ENCODE measurements around the gene COQ10B. TPM values are rescaled to one million over a fixed set of nuclear protein-coding genes. Genes with fewer than 3 reads are reported as not detected.

Gene COQ10B
- total RNA-seq, 2 experiments from 2014 or later, result 5.0 to 12.2 TPM

GRCh38 chr2:197515739-197516392 lies 62.5 kb downstream of the COQ10B start, which contains the start of gene MOB4:
TSS of gene MOB4 (plus strand) at chr2:197516066. CDS start at chr2:197516087, 21 bp downstream.
- Histone ChIP-seq H3K4me3 (ENCODE audit: low read depth, low read length, poor library complexity, severe bottlenecking) (peak within 1 kb of the TSS; percentile 89), H3K9me2 (ENCODE audit: insufficient read depth, low read length) (no peaks in the 10 kb centered on the region), H3K4me2 (ENCODE audit: low read length) (peak within 1 kb of the TSS; percentile 96), H2AFZ (ENCODE audit: low read length) (peak within 1 kb of the TSS; percentile 62; the same call in 1 of the 2 replicates), H3K4me1 (ENCODE audit: insufficient read depth, low read length, poor library complexity, severe bottlenecking) (peaks cover 28% of the 10 kb centered on the region), H4K20me1 (ENCODE audit: insufficient read depth, low read length) (peaks cover 11% of the 10 kb centered on the region; the same call in 1 of the 2 replicates), H3K36me3 (ENCODE audit: insufficient read depth, low read length) (peaks cover 39% of the 10 kb centered on the region), H3K79me2 (ENCODE audit: insufficient read depth, low read depth, low read length) (peaks cover 47% of the 10 kb centered on the region), H3K27ac (ENCODE audit: low read depth, low read length, poor library complexity, severe bottlenecking) (peak within 1 kb of the TSS; percentile 96), H3K9me3 (ENCODE audit: low read length) (peaks cover 19% of the 10 kb centered on the region)
- peak; percentile 96 for DNase-seq (ENCODE audit: low spot score)
- CTCF ChIA-PET (ENCODE audit: unreplicated experiment), result interaction anchor here (0.6 kb wide), 2 partner anchors 74 to 209 kb away, joined by 3 to 7 read pairs; no protein-coding TSS in a partner anchor
- intact Hi-C loops (cut with micrococcal nuclease; ENCODE audit: unreplicated experiment), result loop anchor here (1.0 to 5.0 kb wide), 6 partner anchors 16 to 309 kb away; partner anchors contain the start of genes COQ10B, HSPE1, MARS2 and SF3B1
- POLR2A ChIA-PET, result interaction anchor here (0.6 to 6.6 kb wide), 9 partner anchors 8 to 122 kb away, joined by 3 to 136 read pairs (median 5); partner anchors contain the start of genes COQ10B, HSPD1 and HSPE1
- TF ChIP-seq, protein P1, sequence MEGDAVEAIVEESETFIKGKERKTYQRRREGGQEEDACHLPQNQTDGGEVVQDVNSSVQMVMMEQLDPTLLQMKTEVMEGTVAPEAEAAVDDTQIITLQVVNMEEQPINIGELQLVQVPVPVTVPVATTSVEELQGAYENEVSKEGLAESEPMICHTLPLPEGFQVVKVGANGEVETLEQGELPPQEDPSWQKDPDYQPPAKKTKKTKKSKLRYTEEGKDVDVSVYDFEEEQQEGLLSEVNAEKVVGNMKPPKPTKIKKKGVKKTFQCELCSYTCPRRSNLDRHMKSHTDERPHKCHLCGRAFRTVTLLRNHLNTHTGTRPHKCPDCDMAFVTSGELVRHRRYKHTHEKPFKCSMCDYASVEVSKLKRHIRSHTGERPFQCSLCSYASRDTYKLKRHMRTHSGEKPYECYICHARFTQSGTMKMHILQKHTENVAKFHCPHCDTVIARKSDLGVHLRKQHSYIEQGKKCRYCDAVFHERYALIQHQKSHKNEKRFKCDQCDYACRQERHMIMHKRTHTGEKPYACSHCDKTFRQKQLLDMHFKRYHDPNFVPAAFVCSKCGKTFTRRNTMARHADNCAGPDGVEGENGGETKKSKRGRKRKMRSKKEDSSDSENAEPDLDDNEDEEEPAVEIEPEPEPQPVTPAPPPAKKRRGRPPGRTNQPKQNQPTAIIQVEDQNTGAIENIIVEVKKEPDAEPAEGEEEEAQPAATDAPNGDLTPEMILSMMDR (conservative IDR thresholded peaks at IDR 0.05; ENCODE audit: low read length), result no peak
- no peak for TF ChIP-seq EZH2phosphoT487 (IDR thresholded peaks at IDR 0.05; ENCODE audit: borderline replicate concordance, low read depth, low read length)
- no TSS peak for BruUV-seq (replicated peaks)

GRCh38 chr2:197516393-197516761 lies 63.0 kb downstream of the COQ10B start:
- 0 out of 2 replicates have a peak overlapping the region, but pooled peaks have one; percentile 3 for H2AFZ ChIP-seq (ENCODE audit: low read length)
- ChIA-PET CTCF (ENCODE audit: unreplicated experiment) (interaction anchor here (0.6 to 0.9 kb wide), 3 partner anchors 17 to 210 kb away, joined by 3 to 7 read pairs (median 3); partner anchors contain the start of genes HSPD1 and HSPE1), POLR2A (interaction anchor here (0.6 to 6.6 kb wide), 7 partner anchors 8 to 123 kb away, joined by 3 to 136 read pairs (median 6); partner anchors contain the start of genes HSPD1 and HSPE1)

More at GRCh38 chr2:197516393-197516761, 63.0 kb downstream of the COQ10B start:
- H3K36me3 ChIP-seq (ENCODE audit: insufficient read depth, low read length), result peaks cover 44% of the 10 kb centered on the region
- peaks cover 28% of the 10 kb centered on the region for H3K4me1 ChIP-seq (ENCODE audit: insufficient read depth, low read length, poor library complexity, severe bottlenecking)
- peak overlapping the region; percentile 96 for H3K27ac ChIP-seq (ENCODE audit: low read depth, low read length, poor library complexity, severe bottlenecking)
- peak overlapping the region; percentile 89 for H3K4me3 ChIP-seq (ENCODE audit: low read depth, low read length, poor library complexity, severe bottlenecking)
- peak overlapping the region; percentile 80 for H3K4me2 ChIP-seq (ENCODE audit: low read length)
- DNase-seq (ENCODE audit: low spot score), result peak; percentile 40
- intact Hi-C loops (cut with micrococcal nuclease; ENCODE audit: unreplicated experiment), result loop anchor here (2.0 to 5.0 kb wide), 3 partner anchors 188 to 309 kb away; partner anchors contain the start of gene MARS2
- no peaks in the 10 kb centered on the region for H3K9me2 ChIP-seq (ENCODE audit: insufficient read depth, low read length)
- BruUV-seq (replicated peaks), result no TSS peak
- no peak for TF ChIP-seq EZH2phosphoT487 (IDR thresholded peaks at IDR 0.05; ENCODE audit: borderline replicate concordance, low read depth, low read length)
- TF ChIP-seq, protein P1 (conservative IDR thresholded peaks at IDR 0.05; ENCODE audit: low read length), result no peak
- peaks cover 21% of the 10 kb centered on the region for H3K9me3 ChIP-seq (ENCODE audit: low read length)
- peaks cover 52% of the 10 kb centered on the region for H3K79me2 ChIP-seq (ENCODE audit: insufficient read depth, low read depth, low read length)
- peaks cover 11% of the 10 kb centered on the region; the same call in 1 of the 2 replicates for H4K20me1 ChIP-seq (ENCODE audit: insufficient read depth, low read length)
